ENCODE measurements around the gene MC4R. TPM values are rescaled to one million over a fixed set of nuclear protein-coding genes. Genes with fewer than 3 reads are reported as not detected.

MC4R gene
- not detected in 2 replicates for total RNA-seq

GRCh38 chr18:60372596-60372995 lies at the start of gene MC4R:
Gene MC4R (minus strand): TSS chr18:60372775. CDS start chr18:60372349, 426 bp downstream.

All from smooth muscle cell of the umbilical artery (primary cell).